AG04450 (cell line): ENCODE data around the gene WDR7. TPM values are rescaled to one million over a fixed set of nuclear protein-coding genes. Genes with fewer than 3 reads are reported as not detected.

Source experiments
- CTCF ChIA-PET: fragments of 300-600, 350-600 bp; formaldehyde crosslinking; extraction: SDS; loops from one replicate; lab custom pipeline; 2022; ENCODE audit warnings: antibody characterized with exemption, inconsistent platforms; lab: Charles Lee
- POLR2A ChIA-PET: fragments of 350-600 bp; formaldehyde crosslinking; extraction: SDS; loops from one replicate; lab custom pipeline; 2021; ENCODE audit warnings: antibody characterized with exemption, inconsistent platforms; lab: Yijun Ruan, JAX
- DNase-seq: peaks from one replicate; pipeline ENCODE4 v3.0.0-alpha.2; 2011; ENCODE audit warnings: low read depth, low spot score
- H3K27ac ChIP-seq: one replicate; pipeline ENCODE4 v1.5.1; 2012; ENCODE audit warnings: low read depth, low read length, control low read depth
- H3K27me3 ChIP-seq: one replicate; pipeline ENCODE4 v1.6.0; 2012; ENCODE audit warnings: low read length; ENCODE audit not compliant: control insufficient read depth, insufficient read depth
- H3K4me3 ChIP-seq: 2 replicates; pipeline ENCODE4 v1.5.1; 2011; ENCODE audit warnings: mild to moderate bottlenecking, low read depth, low read length, control low read depth
- H3K9me3 ChIP-seq: 2 replicates; pipeline ENCODE4 v1.5.1; 2012; ENCODE audit warnings: low read length; ENCODE audit not compliant: control insufficient read depth, insufficient read depth
- CTCF ChIP-seq: IDR thresholded peaks from 2 replicates; pipeline ENCODE4 v1.5.1; 2011; ENCODE audit warnings: low read depth, low read length, control low read depth, inconsistent platforms
- polyA plus RNA-seq: library from polyadenylated mRNA; depleted of rRNA; stranded (reverse); fragments of >200 nt; gene quantifications from 2 replicates; pipeline ENCODE4 v1.2.3, GENCODE V29; 2011

WDR7 gene
- polyA plus RNA-seq, 1 experiment, result 8.1 TPM

GRCh38 chr18:56878711-56879110, 227.6 kb downstream of the WDR7 start:
- Histone ChIP-seq H3K27ac (no peak overlapping the region), H3K9me3 (no peaks in the 10 kb centered on the region; the same call in 1 of the 2 replicates), H3K27me3 (no peaks in the 10 kb centered on the region), H3K4me3 (no peak overlapping the region)
- TF ChIP-seq CTCF, result no peak
- no peak for DNase-seq
- ChIA-PET POLR2A (no interaction called here), CTCF (interaction anchor here (0.6 to 3.7 kb wide), 2 partner anchors 9 to 206 kb away, joined by 3 to 24 read pairs; no protein-coding TSS in a partner anchor)

DNA sequence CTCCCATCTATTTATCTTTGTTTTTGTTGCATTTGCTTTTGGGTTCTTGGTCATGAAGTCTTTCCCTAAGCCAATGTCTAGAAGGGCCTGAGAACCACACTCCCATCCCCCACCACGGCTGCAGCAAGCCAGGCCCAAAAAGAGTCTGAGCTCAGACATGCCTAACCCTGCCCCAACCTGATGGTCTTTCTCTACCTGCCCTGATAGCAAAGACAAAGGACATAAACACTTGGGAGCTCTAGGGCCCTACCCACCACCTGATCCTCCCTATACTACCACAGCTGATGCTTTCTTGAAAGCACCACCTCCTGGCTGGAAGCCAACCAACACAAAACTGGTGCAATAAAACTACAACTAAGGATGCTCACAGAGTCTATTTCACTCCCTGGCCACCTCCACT, 233.4 kb downstream of the WDR7 start:
- no peak overlapping the region for H3K4me3 ChIP-seq
- ChIA-PET CTCF (no interaction called here), POLR2A (no interaction called here)
- no peak for TF ChIP-seq CTCF
- no peak overlapping the region for H3K27ac ChIP-seq
- no peaks in the 10 kb centered on the region for H3K27me3 ChIP-seq
- DNase-seq, result no peak
- H3K9me3 ChIP-seq, result no peaks in the 10 kb centered on the region; the same call in 1 of the 2 replicates

GRCh38 chr18:56888978-56889377, 237.8 kb downstream of the WDR7 start:
- Histone ChIP-seq H3K9me3 (no peaks in the 10 kb centered on the region), H3K4me3 (no peak overlapping the region), H3K27me3 (no peaks in the 10 kb centered on the region), H3K27ac (no peak overlapping the region)
- DNase-seq, result no peak
- CTCF ChIA-PET, result interaction anchor here (0.6 to 1.7 kb wide), 2 partner anchors 19 to 191 kb away, joined by 4 read pairs; no protein-coding TSS in a partner anchor
- POLR2A ChIA-PET, result no interaction called here
- TF ChIP-seq CTCF, result no peak

- H3K4me3 ChIP-seq, result no peak overlapping the region
- no peak for DNase-seq
- no peak for TF ChIP-seq CTCF
- H3K27me3 ChIP-seq, result no peaks in the 10 kb centered on the region
- no peaks in the 10 kb centered on the region for H3K9me3 ChIP-seq
- CTCF ChIA-PET, result interaction anchor here (1.7 kb wide), 1 partner anchor 20 kb away, joined by 4 read pairs; no protein-coding TSS in a partner anchor
- no peak overlapping the region for H3K27ac ChIP-seq
- POLR2A ChIA-PET, result no interaction called here
Measured at GRCh38 chr18:56889621-56890020, 238.5 kb downstream of the WDR7 start.

DNA sequence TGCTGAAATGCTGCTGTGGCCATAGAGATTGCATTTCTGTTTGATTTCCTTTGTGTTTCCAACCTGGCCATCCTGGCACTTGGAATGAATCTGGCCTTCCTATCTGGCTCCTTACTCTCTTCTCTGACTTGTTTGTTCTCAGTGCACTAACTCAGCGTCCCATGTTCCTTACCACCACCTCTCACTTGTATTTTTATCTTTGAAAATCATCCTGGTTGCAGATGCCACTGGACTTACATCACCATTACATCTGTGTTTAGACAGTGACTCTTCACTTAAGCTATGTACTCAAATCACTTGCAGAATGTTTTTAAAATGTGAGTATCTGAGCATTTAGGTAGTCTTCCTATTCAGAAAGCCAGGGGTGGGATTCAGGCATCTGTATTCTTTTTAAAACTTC, 239.5 kb downstream of the WDR7 start:
- POLR2A ChIA-PET, result interaction anchor here (1.0 kb wide), 1 partner anchor 31 kb away, joined by 3 read pairs; no protein-coding TSS in a partner anchor
- H3K27me3 ChIP-seq, result no peaks in the 10 kb centered on the region
- peak overlapping the region; percentile 73 for H3K27ac ChIP-seq
- CTCF ChIA-PET, result interaction anchor here (1.3 kb wide), 1 partner anchor 28 kb away, joined by 3 read pairs; no protein-coding TSS in a partner anchor
- no peak for TF ChIP-seq CTCF
- peak; percentile 73 for DNase-seq
- no peaks in the 10 kb centered on the region for H3K9me3 ChIP-seq
- no peak overlapping the region; the same call in 1 of the 2 replicates for H3K4me3 ChIP-seq
